Measurements from ENCODE around the gene ITGA6.
A peak's percentile ranks its signal among the peaks of the same experiment; 100 is the strongest.

Gene ITGA6

DNA sequence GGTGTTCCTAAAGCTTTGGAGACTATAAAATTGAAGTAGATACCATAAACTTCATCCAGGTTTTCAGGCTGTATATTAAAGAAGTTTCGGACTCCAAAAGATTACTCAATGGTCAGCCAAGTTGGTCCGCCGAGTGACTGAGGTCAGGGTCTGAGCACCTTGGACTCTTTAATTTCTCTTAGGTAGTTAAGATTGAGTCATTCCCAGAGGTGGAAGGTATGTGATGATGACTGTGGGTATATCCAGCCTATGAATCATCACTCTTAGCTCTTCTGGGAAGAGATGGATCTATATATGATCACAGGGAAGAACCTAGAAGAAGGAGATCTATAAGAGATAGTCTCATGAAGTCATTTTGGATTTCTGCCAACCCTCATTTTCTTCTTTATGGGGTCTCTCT, 3.3 kb downstream of the ITGA6 start:
- no peaks in the 10 kb centered on the region for H3K36me3 ChIP-seq (ENCODE audit: control insufficient read depth, insufficient read depth, low read length)
- peaks cover 10% of the 10 kb centered on the region for H3K27me3 ChIP-seq (ENCODE audit: control insufficient read depth, insufficient read depth, low read length, poor library complexity, severe bottlenecking)
- H3K4me3 ChIP-seq (ENCODE audit: insufficient read depth, low read depth, low read length) = no peak overlapping the region
- peaks cover 33% of the 10 kb centered on the region for H3K4me1 ChIP-seq (ENCODE audit: control insufficient read depth, insufficient read depth, low read length)
- H3K27ac ChIP-seq (ENCODE audit: insufficient read depth, low read depth, low read length, poor library complexity, severe bottlenecking) = no peak overlapping the region
- H3K9me3 ChIP-seq (ENCODE audit: control insufficient read depth, low read length) = no peaks in the 10 kb centered on the region
- WGBS, 2 experiments = 94 to 99% methylated on average over 3 of the region's 3 CpGs

DNA sequence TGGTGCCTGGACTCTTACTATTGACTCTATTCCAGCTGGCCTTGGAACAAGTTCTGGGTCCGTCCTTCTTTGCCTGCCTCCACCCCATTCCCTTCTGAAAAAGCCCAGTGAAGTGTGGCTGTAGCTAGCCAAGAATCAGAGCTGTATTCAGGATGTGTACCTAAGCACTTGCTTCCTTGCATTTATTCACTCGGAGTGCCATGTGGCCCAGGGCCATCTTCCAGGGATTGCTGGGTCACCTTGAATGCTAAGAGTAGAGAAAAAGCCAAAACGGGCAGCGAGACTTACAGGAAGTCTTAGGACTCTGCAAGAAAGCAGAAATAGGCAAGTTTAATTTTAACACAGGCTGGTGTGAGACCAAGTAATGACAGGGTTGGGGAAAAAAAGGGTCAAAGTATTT, 4.1 kb downstream of the ITGA6 start:
- WGBS, 2 experiments = 83 to 85% methylated on average over 4 of the region's 4 CpGs
- H3K4me1 ChIP-seq (ENCODE audit: control insufficient read depth, insufficient read depth, low read length) = peaks cover 33% of the 10 kb centered on the region

DNA sequence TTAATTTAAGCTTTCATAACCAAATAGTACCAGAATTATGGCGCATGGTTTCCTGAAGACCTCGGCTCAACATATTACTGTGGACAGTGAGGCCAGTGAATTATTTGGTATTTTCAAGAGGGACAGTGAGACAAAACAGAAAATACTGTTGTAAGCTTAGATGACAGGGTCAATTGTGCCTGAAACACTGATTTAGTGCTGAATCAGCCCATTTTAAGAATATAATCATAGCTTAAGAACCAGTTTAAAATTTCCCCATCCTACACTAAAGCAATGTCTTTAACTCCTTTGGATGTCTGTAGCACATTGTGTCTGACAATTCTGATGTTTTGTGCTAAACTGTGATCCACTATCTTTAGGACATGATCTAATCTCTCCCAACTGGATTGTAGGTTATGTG, 4.6 kb downstream of the ITGA6 start:
- H3K27me3 ChIP-seq (ENCODE audit: control insufficient read depth, insufficient read depth, low read length, poor library complexity, severe bottlenecking) = peaks cover 3% of the 10 kb centered on the region
- no peaks in the 10 kb centered on the region for H3K36me3 ChIP-seq (ENCODE audit: control insufficient read depth, insufficient read depth, low read length)
- no peak overlapping the region for H3K4me3 ChIP-seq (ENCODE audit: insufficient read depth, low read depth, low read length)
- WGBS, 2 experiments = 96 to 100% methylated on average over 2 of the region's 2 CpGs
- no peaks in the 10 kb centered on the region for H3K9me3 ChIP-seq (ENCODE audit: control insufficient read depth, low read length)
- peaks cover 33% of the 10 kb centered on the region for H3K4me1 ChIP-seq (ENCODE audit: control insufficient read depth, insufficient read depth, low read length)
- H3K27ac ChIP-seq (ENCODE audit: insufficient read depth, low read depth, low read length, poor library complexity, severe bottlenecking) = no peak overlapping the region

More for the DNA sequence above, 4.1 kb downstream of the ITGA6 start:
- Histone ChIP-seq H3K4me3 (ENCODE audit: insufficient read depth, low read depth, low read length) (no peak overlapping the region), H3K9me3 (ENCODE audit: control insufficient read depth, low read length) (no peaks in the 10 kb centered on the region), H3K27me3 (ENCODE audit: control insufficient read depth, insufficient read depth, low read length, poor library complexity, severe bottlenecking) (peaks cover 9% of the 10 kb centered on the region), H3K36me3 (ENCODE audit: control insufficient read depth, insufficient read depth, low read length) (no peaks in the 10 kb centered on the region), H3K27ac (ENCODE audit: insufficient read depth, low read depth, low read length, poor library complexity, severe bottlenecking) (no peak overlapping the region)

GRCh38 chr2:172433144-172433543, 5.8 kb downstream of the ITGA6 start:
- H3K27me3 ChIP-seq (ENCODE audit: control insufficient read depth, insufficient read depth, low read length, poor library complexity, severe bottlenecking) = no peaks in the 10 kb centered on the region
- no peaks in the 10 kb centered on the region for H3K9me3 ChIP-seq (ENCODE audit: control insufficient read depth, low read length)
- WGBS, 2 experiments = 91 to 93% methylated on average over 3 of the region's 3 CpGs
- H3K36me3 ChIP-seq (ENCODE audit: control insufficient read depth, insufficient read depth, low read length) = no peaks in the 10 kb centered on the region
- H3K4me3 ChIP-seq (ENCODE audit: insufficient read depth, low read depth, low read length) = no peak overlapping the region
- H3K27ac ChIP-seq (ENCODE audit: insufficient read depth, low read depth, low read length, poor library complexity, severe bottlenecking) = no peak overlapping the region
- peaks cover 33% of the 10 kb centered on the region for H3K4me1 ChIP-seq (ENCODE audit: control insufficient read depth, insufficient read depth, low read length)

- Histone ChIP-seq H3K4me1 (ENCODE audit: control insufficient read depth, insufficient read depth, low read length) (peaks cover 26% of the 10 kb centered on the region), H3K36me3 (ENCODE audit: control insufficient read depth, insufficient read depth, low read length) (no peaks in the 10 kb centered on the region), H3K27me3 (ENCODE audit: control insufficient read depth, insufficient read depth, low read length, poor library complexity, severe bottlenecking) (no peaks in the 10 kb centered on the region), H3K27ac (ENCODE audit: insufficient read depth, low read depth, low read length, poor library complexity, severe bottlenecking) (peak overlapping the region; percentile 17), H3K4me3 (ENCODE audit: insufficient read depth, low read depth, low read length) (no peak overlapping the region), H3K9me3 (ENCODE audit: control insufficient read depth, low read length) (no peaks in the 10 kb centered on the region)
- 61 to 69% methylated on average over 4 to 5 of the region's 5 CpGs for WGBS, 2 experiments
Observed at GRCh38 chr2:172434821-172435605, 7.6 kb downstream of the ITGA6 start.

DNA sequence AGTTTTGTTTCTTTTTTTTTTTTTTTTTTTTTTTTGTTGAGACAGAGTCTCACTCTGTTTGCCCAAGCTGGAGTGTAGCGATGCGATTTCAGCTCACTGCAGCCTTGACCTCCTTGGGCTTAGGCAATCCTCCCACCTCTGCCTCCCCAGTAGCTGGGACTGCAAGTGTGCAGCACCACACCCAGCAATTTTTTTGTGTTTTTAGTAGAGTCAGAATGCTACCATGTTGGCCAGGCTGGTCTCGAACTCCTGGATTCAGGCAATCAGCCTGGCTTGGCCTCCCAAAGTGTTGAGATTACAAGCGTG, 8.2 kb downstream of the ITGA6 start:
- Histone ChIP-seq H3K9me3 (ENCODE audit: control insufficient read depth, low read length) (no peaks in the 10 kb centered on the region), H3K27ac (ENCODE audit: insufficient read depth, low read depth, low read length, poor library complexity, severe bottlenecking) (no peak overlapping the region), H3K27me3 (ENCODE audit: control insufficient read depth, insufficient read depth, low read length, poor library complexity, severe bottlenecking) (no peaks in the 10 kb centered on the region), H3K36me3 (ENCODE audit: control insufficient read depth, insufficient read depth, low read length) (no peaks in the 10 kb centered on the region), H3K4me1 (ENCODE audit: control insufficient read depth, insufficient read depth, low read length) (peaks cover 26% of the 10 kb centered on the region), H3K4me3 (ENCODE audit: insufficient read depth, low read depth, low read length) (no peak overlapping the region)
- WGBS, 2 experiments = 93 to 94% methylated on average over 4 of the region's 4 CpGs

GRCh38 chr2:172436889-172437288, 9.5 kb downstream of the ITGA6 start:
- WGBS, 2 experiments = 94 to 95% methylated on average over 1 of the region's 1 CpG
- peaks cover 32% of the 10 kb centered on the region for H3K4me1 ChIP-seq (ENCODE audit: control insufficient read depth, insufficient read depth, low read length)
- H3K27ac ChIP-seq (ENCODE audit: insufficient read depth, low read depth, low read length, poor library complexity, severe bottlenecking) = no peak overlapping the region
- no peaks in the 10 kb centered on the region for H3K9me3 ChIP-seq (ENCODE audit: control insufficient read depth, low read length)
- no peaks in the 10 kb centered on the region for H3K27me3 ChIP-seq (ENCODE audit: control insufficient read depth, insufficient read depth, low read length, poor library complexity, severe bottlenecking)
- no peak overlapping the region for H3K4me3 ChIP-seq (ENCODE audit: insufficient read depth, low read depth, low read length)
- H3K36me3 ChIP-seq (ENCODE audit: control insufficient read depth, insufficient read depth, low read length) = no peaks in the 10 kb centered on the region

DNA sequence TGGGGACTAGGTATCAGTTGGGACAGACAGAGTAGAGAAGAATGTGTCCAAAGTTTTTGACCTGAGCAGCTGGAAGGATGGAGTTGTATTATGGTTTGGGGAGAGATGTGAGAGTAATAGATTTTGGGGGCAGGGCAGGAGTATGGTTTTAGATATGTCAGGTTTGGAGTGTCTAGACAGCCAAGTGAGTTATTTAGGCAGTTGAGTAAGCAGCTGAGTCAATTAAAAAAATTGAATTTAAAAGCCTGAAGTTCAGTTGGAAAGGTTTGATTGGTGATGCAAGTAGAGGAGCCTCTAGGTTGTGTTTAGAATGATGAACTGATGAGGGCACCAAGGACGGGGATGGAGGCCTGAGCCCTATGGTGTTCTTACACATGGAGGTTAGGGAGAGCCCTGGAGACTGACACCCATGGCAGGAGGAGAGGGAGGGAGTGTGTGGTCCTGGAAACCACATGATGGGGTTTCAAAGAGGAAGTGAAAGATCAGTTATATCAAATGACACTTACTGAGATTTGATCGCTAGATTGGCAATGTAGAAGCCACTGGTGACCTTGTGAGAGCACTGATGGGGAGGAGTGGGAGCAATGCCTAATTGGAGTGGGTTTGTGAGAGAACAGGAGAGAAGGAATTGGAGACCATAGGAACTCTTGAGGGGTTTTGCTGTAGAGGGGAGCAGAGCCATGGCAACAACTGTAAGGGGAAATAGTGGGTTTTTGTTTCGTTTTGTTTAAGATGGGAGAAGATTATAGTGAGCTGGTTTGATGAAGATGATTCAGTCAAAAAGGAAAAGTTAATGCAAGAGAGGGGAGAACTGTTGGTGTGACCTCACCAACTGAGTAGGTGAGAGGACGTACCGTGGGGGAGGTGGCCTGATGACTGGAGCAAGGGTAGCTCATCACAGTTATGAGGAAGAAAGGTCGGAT, 10.3 kb downstream of the ITGA6 start:
- H3K9me3 ChIP-seq (ENCODE audit: control insufficient read depth, low read length) = no peaks in the 10 kb centered on the region
- WGBS, 2 experiments = 83 to 87% methylated on average over 6 of the region's 6 CpGs
- no peaks in the 10 kb centered on the region for H3K36me3 ChIP-seq (ENCODE audit: control insufficient read depth, insufficient read depth, low read length)
- H3K4me3 ChIP-seq (ENCODE audit: insufficient read depth, low read depth, low read length) = no peak overlapping the region
- H3K27ac ChIP-seq (ENCODE audit: insufficient read depth, low read depth, low read length, poor library complexity, severe bottlenecking) = no peak overlapping the region
- no peaks in the 10 kb centered on the region for H3K27me3 ChIP-seq (ENCODE audit: control insufficient read depth, insufficient read depth, low read length, poor library complexity, severe bottlenecking)
- peaks cover 28% of the 10 kb centered on the region for H3K4me1 ChIP-seq (ENCODE audit: control insufficient read depth, insufficient read depth, low read length)

DNA sequence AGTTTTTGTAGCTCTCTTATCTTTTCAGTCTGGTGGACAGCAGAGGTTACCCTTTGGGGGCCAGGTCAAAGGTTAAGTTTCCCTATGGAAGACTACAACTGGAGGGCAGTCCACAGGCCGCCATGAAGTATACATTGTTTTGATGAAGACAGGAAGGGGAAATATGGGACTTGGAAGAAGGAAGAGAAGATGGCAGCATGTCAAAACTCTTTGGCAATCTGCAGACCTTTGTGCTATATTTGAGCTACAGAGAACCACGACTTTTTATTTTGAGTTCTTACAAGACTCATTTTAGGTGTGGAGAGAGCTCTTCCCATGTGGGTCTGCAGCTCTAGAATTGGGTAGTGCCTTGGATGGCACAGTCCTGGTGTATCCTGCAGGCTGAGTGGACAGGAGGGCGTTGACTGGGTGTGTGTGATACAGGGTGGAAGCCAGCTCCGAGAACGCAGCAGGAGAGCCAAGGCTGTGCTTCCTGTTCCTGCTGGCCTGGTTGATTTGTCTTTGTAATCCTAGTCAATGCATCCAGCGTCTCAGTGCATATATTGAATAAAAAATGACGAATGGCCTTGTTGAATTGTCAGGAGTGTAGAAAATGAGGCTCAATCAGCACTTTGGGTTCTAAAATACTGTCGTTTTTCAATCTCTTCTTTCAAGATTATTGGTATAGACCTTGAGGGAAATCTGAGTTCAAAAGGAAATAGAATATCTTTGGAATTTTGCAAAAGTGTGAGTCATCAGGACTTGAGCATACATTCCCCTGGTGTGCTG, 11.5 kb downstream of the ITGA6 start:
- 94% methylated on average over 8 of the region's 8 CpGs for WGBS, 2 experiments
- H3K27ac ChIP-seq (ENCODE audit: insufficient read depth, low read depth, low read length, poor library complexity, severe bottlenecking) = no peak overlapping the region
- H3K4me1 ChIP-seq (ENCODE audit: control insufficient read depth, insufficient read depth, low read length) = peaks cover 30% of the 10 kb centered on the region
- H3K36me3 ChIP-seq (ENCODE audit: control insufficient read depth, insufficient read depth, low read length) = no peaks in the 10 kb centered on the region
- no peaks in the 10 kb centered on the region for H3K9me3 ChIP-seq (ENCODE audit: control insufficient read depth, low read length)
- H3K27me3 ChIP-seq (ENCODE audit: control insufficient read depth, insufficient read depth, low read length, poor library complexity, severe bottlenecking) = no peaks in the 10 kb centered on the region
- H3K4me3 ChIP-seq (ENCODE audit: insufficient read depth, low read depth, low read length) = no peak overlapping the region

DNA sequence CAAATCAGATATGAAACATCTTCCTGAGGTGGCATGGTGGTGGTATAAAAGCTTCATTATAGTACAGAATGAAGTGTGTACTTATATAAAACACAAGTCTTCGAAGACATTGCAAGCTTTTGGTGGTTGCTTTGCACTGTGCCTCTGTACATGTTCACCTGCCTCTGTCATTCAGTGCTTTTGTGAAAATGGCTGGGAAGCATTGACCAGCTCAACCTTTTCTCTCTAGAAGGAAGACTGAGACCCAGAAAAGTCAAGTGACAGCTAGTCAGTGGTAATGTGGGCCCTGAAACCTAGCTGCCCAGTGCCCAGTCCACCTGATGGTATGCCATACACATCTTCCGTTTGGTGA, 12.1 kb downstream of the ITGA6 start:
- WGBS, 2 experiments = 93 to 98% methylated on average over 2 of the region's 2 CpGs
- Histone ChIP-seq H3K27ac (ENCODE audit: insufficient read depth, low read depth, low read length, poor library complexity, severe bottlenecking) (no peak overlapping the region), H3K9me3 (ENCODE audit: control insufficient read depth, low read length) (no peaks in the 10 kb centered on the region), H3K4me3 (ENCODE audit: insufficient read depth, low read depth, low read length) (no peak overlapping the region), H3K36me3 (ENCODE audit: control insufficient read depth, insufficient read depth, low read length) (no peaks in the 10 kb centered on the region), H3K4me1 (ENCODE audit: control insufficient read depth, insufficient read depth, low read length) (peaks cover 30% of the 10 kb centered on the region), H3K27me3 (ENCODE audit: control insufficient read depth, insufficient read depth, low read length, poor library complexity, severe bottlenecking) (no peaks in the 10 kb centered on the region)

Measured in ectodermal cell (in vitro differentiated cells).